Tibial nerve (tissue), 4 donors: ENCODE results near the gene CPNE4. TPM values are rescaled to one million over a fixed set of nuclear protein-coding genes. Genes with fewer than 3 reads are reported as not detected.

Experiments used
- DNase-seq, 2 donors: peaks; one replicate each; pipeline ENCODE4 v3.0.0-alpha.2; 2019; ENCODE audit warnings: low spot score in 2 of 2
- H3K27ac ChIP-seq, 4 donors: fragments of 200-600 bp; sonication (generic) in 3 of 4; one replicate each; pipeline ENCODE4 v1.5.1; 2017 to 2019; ENCODE audit warnings: mild to moderate bottlenecking in 1 of 4
- H3K27me3 ChIP-seq, 2 donors: fragments of 200-600 bp; sonication (generic) in 1 of 2; one replicate each; pipeline versions ENCODE4 v1.5.1 to v1.6.0; 2017 to 2019
- H3K36me3 ChIP-seq, 3 donors: fragments of 200-600 bp; sonication (generic); one replicate each; pipeline ENCODE4 v1.5.1; 2018 to 2019
- H3K4me1 ChIP-seq, 4 donors: fragments of 200-600 bp; sonication (generic) in 3 of 4; one replicate each; pipeline ENCODE4 v1.5.1; 2017 to 2019
- H3K4me3 ChIP-seq, 4 donors: fragments of 200-600 bp; sonication (generic) in 3 of 4; one replicate each; pipeline ENCODE4 v1.5.1; 2017 to 2019; ENCODE audit warnings: mild to moderate bottlenecking in 1 of 4, moderate library complexity in 1 of 4
- H3K9me3 ChIP-seq, 4 donors: fragments of 200-600 bp; sonication (generic) in 3 of 4; one replicate each; pipeline ENCODE4 v1.5.1; 2017 to 2019
- CTCF ChIP-seq, 5 experiments: fragments of 200-600 bp in 3 of 5; fragments of 450-650 bp in 2 of 5; sonication (generic) in 3 of 5; IDR thresholded peaks; one replicate each; pipeline ENCODE4 v1.5.1; 2016 to 2019; ENCODE audit warnings: antibody characterized with exemption in 5 of 5, mild to moderate bottlenecking in 3 of 5, moderate library complexity in 2 of 5
- EP300 ChIP-seq, 2 donors: sonication (generic); formaldehyde crosslinking; IDR thresholded peaks; one replicate each; pipeline ENCODE4 v1.6.1; 2017; ENCODE audit warnings: antibody characterized with exemption in 2 of 2, mild to moderate bottlenecking in 1 of 2
- POLR2A ChIP-seq, 2 donors: fragments of 450-650 bp; IDR thresholded peaks; one replicate each; pipeline ENCODE4 v1.6.1; 2017; ENCODE audit warnings: antibody characterized with exemption in 2 of 2, mild to moderate bottlenecking in 2 of 2, moderate library complexity in 2 of 2
- WGBS, 2 donors: methylation state at CpG; one replicate each; pipeline ENCODE4 v1.1.5; 2018; 5-methylcytosine and 5-hydroxymethylcytosine counted together
- total RNA-seq, 4 donors: library from RNA; depleted of rRNA; stranded (reverse); fragments of >200 nt; gene quantifications; one replicate each; pipeline ENCODE4 v1.1.0, GENCODE V29; 2016

CPNE4 gene
- total RNA-seq, 4 donors from 2014 or later = 0.20 TPM; not detected in 3

DNA sequence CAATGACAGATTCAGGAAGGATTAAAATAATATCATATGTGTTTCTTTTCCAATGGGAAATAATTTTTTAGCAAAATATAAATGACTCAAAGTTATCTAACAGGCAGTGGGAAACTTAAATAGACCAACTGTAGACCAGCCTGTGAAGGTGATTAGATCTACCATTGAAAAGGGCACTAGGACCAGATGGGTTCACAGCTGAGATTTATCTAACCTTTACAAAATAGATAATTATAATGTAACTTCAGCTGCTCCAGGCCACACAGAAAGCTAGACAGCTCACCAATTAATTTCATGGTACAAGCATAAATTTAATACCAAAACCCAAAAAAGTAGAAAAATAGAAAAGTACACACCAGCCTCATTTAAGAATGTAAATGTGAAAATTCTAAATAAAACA, 291.7 kb downstream of the CPNE4 start:
- DNase-seq = no peak
- Histone ChIP-seq H3K27ac (no peak overlapping the region), H3K9me3 (no peaks in the 10 kb centered on the region), H3K4me3 (no peak overlapping the region), H3K4me1 (no peaks in the 10 kb centered on the region), H3K36me3 (no peaks in the 10 kb centered on the region), H3K27me3 (no peaks in the 10 kb centered on the region)
- no peak for TF ChIP-seq POLR2A (IDR thresholded peaks at IDR 0.05)
- TF ChIP-seq CTCF (IDR thresholded peaks at IDR 0.05) = no peak
- TF ChIP-seq EP300 (IDR thresholded peaks at IDR 0.05) = no peak

DNA sequence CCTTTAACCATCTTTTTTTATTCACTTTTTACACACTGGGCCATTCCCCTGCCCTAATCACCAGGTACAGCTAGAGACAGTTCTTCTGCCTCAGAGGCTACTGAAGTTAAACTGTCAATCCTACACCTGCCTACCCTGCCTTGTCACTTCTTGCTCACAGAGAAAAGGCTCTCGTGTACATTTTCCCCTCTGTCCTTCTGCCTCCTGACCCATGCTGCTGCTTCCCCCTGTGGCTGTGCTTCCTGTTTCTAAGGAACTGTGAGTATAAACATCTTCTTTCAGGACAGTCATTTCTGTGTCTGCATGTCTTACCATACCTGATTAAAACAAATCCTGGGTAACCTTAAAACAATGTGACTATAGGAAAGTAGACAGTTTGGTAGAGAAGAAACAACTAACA, 295.6 kb downstream of the CPNE4 start:
- 30 to 40% methylated on average over 1 of the region's 1 CpG for WGBS, 2 donors
- no peak overlapping the region for H3K4me3 ChIP-seq
- no peaks in the 10 kb centered on the region for H3K4me1 ChIP-seq
- no peak overlapping the region for H3K27ac ChIP-seq
- DNase-seq = no peak
- no peaks in the 10 kb centered on the region for H3K36me3 ChIP-seq
- no peaks in the 10 kb centered on the region for H3K27me3 ChIP-seq
- no peaks in the 10 kb centered on the region for H3K9me3 ChIP-seq
- no peak for TF ChIP-seq EP300 (IDR thresholded peaks at IDR 0.05)
- TF ChIP-seq CTCF (IDR thresholded peaks at IDR 0.05) = no peak
- no peak for TF ChIP-seq POLR2A (IDR thresholded peaks at IDR 0.05)

- Histone ChIP-seq H3K27me3 (no peaks in the 10 kb centered on the region), H3K27ac (no peak overlapping the region), H3K9me3 (no peaks in the 10 kb centered on the region), H3K4me3 (no peak overlapping the region), H3K4me1 (no peaks in the 10 kb centered on the region), H3K36me3 (no peaks in the 10 kb centered on the region)
- WGBS, 2 donors = 80 to 85% methylated on average over 2 of the region's 2 CpGs
- TF ChIP-seq EP300 (IDR thresholded peaks at IDR 0.05) (no peak), CTCF (IDR thresholded peaks at IDR 0.05) (no peak), POLR2A (IDR thresholded peaks at IDR 0.05) (no peak)
- no peak for DNase-seq
Measured at GRCh38 chr3:131738095-131738494, 296.7 kb downstream of the CPNE4 start.

DNA sequence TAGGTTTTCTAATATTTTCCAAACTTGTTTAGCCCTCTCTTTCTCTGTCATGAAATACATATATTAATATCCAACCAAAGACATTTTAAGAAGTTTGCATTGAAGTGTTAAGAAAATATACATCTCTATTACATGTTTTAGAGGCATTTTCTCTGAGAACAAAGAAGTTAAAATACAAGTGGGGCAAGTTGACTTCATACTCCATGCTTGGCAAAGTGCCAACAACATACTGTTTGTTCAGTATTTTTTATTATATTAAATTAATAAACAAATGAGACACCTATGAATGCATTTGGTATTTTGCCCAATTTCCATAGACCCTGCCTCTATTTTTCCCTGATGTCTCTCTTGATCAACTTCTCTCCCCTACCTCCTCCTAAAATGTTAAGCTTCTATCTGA, 299.3 kb downstream of the CPNE4 start:
- Histone ChIP-seq H3K27me3 (no peaks in the 10 kb centered on the region), H3K27ac (no peak overlapping the region), H3K9me3 (no peaks in the 10 kb centered on the region), H3K4me3 (no peak overlapping the region), H3K36me3 (no peaks in the 10 kb centered on the region), H3K4me1 (no peaks in the 10 kb centered on the region)
- TF ChIP-seq EP300 (IDR thresholded peaks at IDR 0.05) = no peak
- DNase-seq = no peak

DNA sequence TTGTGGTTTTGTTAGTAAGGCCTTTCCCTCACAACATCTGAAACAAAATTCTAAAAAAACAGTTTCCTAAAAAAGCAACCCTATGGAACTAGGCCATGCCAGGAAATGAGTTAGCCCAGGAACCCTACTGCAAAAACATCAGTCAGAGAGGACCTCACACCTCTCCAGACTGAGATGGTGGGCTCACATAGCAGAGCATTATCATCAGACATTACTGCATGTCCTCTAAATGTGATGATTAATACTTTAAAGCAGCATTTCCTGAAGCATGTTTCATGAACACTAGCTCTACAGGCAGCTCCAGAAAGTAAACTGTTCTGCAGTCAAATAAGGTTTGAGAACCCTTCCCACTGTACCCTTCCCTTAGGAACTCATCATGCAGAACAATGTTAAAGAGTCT, 299.7 kb downstream of the CPNE4 start:
- TF ChIP-seq CTCF (IDR thresholded peaks at IDR 0.05) (no peak), EP300 (IDR thresholded peaks at IDR 0.05) (no peak), POLR2A (IDR thresholded peaks at IDR 0.05) (no peak)
- no peak for DNase-seq
- Histone ChIP-seq H3K36me3 (no peaks in the 10 kb centered on the region), H3K4me1 (no peaks in the 10 kb centered on the region), H3K27ac (no peak overlapping the region), H3K27me3 (no peaks in the 10 kb centered on the region), H3K9me3 (no peaks in the 10 kb centered on the region), H3K4me3 (no peak overlapping the region)

- H3K9me3 ChIP-seq = no peaks in the 10 kb centered on the region
- TF ChIP-seq POLR2A (IDR thresholded peaks at IDR 0.05) = no peak
- H3K4me3 ChIP-seq = no peak overlapping the region
- DNase-seq = no peak
- no peaks in the 10 kb centered on the region for H3K27me3 ChIP-seq
- H3K27ac ChIP-seq = no peak overlapping the region
- no peaks in the 10 kb centered on the region for H3K4me1 ChIP-seq
- WGBS, 2 donors = 63% methylated on average over 5 of the region's 5 CpGs
- no peaks in the 10 kb centered on the region for H3K36me3 ChIP-seq
Measured at GRCh38 chr3:131733086-131733841, 301.6 kb downstream of the CPNE4 start.
